Urinary bladder (tissue), 4 donors: ENCODE data around the gene CLTCL1. TPM values are rescaled to one million over a fixed set of nuclear protein-coding genes. Genes with fewer than 3 reads are reported as not detected.

Experiments
- DNase-seq: peaks from one replicate; pipeline ENCODE4 v3.0.0-alpha.2; 2015; ENCODE audit errors: extremely low spot score
- H3K27ac ChIP-seq: one replicate; pipeline ENCODE4 v1.5.1; 2013; ENCODE audit warnings: low read depth, mild to moderate bottlenecking, moderate library complexity
- H3K36me3 ChIP-seq: one replicate; pipeline ENCODE4 v1.6.1; 2013; ENCODE audit warnings: mild to moderate bottlenecking, moderate library complexity; ENCODE audit not compliant: insufficient read depth
- H3K4me1 ChIP-seq: one replicate; pipeline ENCODE4 v1.6.1; 2013; ENCODE audit warnings: mild to moderate bottlenecking, moderate library complexity; ENCODE audit not compliant: insufficient read depth
- H3K4me3 ChIP-seq: one replicate; pipeline ENCODE4 v1.5.1; 2013; ENCODE audit warnings: low read depth, low read length
- WGBS: extraction: QIAGEN DNeasy Blood & Tissue Kit; methylation state at CpG from one replicate; pipeline ENCODE4 v1.1.7; 2013; 5-methylcytosine and 5-hydroxymethylcytosine counted together
- polyA plus RNA-seq: library from polyadenylated mRNA; stranded (reverse); fragments of 200-250 nt; gene quantifications from one replicate; pipeline ENCODE4 v1.2.3, GENCODE V29; 2013
- total RNA-seq: library from RNA; depleted of rRNA; stranded (reverse); fragments of >200 nt; gene quantifications from one replicate; pipeline ENCODE4 v1.2.3, GENCODE V29; 2014
- donor health status: healthy with polysubstance abuse.
- donor health status: healthy.

The CLTCL1 gene
- total and polyA plus RNA-seq, 2 donors: 6.0 to 7.0 TPM

- Histone ChIP-seq H3K4me3 (no peak overlapping the region), H3K4me1 (no peaks in the 10 kb centered on the region), H3K36me3 (no peaks in the 10 kb centered on the region), H3K27ac (no peak overlapping the region)
- 88% methylated on average over 11 of the region's 11 CpGs for WGBS
- no peak for DNase-seq
These were observed 110.6 kb downstream of the CLTCL1 start for GRCh38 chr22:19180740-19181410.

- DNase-seq: no peak
- Histone ChIP-seq H3K36me3 (no peaks in the 10 kb centered on the region), H3K4me1 (no peaks in the 10 kb centered on the region), H3K27ac (no peak overlapping the region), H3K4me3 (no peak overlapping the region)
- WGBS: 90% methylated on average over 9 of the region's 9 CpGs
These were observed 111.3 kb downstream of the CLTCL1 start for GRCh38 chr22:19180234-19180633.

- 35% methylated on average over 15 of the region's 15 CpGs for WGBS
- Histone ChIP-seq H3K4me1 (no peaks in the 10 kb centered on the region), H3K27ac (no peak overlapping the region), H3K36me3 (no peaks in the 10 kb centered on the region), H3K4me3 (peak overlapping the region; percentile 75)
- peak; percentile 37 for DNase-seq
These were observed 111.9 kb downstream of the CLTCL1 start for GRCh38 chr22:19179497-19180048.

GRCh38 chr22:19178657-19179496, 112.6 kb downstream of the CLTCL1 start, which contains the start of gene SLC25A1:
TSS of gene SLC25A1 (minus strand) at chr22:19178736. CDS start at chr22:19178673, 63 bp downstream.
- Histone ChIP-seq H3K4me3 (peak within 1 kb of the TSS; percentile 75), H3K4me1 (no peaks in the 10 kb centered on the region)
- 1% methylated on average over 86 of the region's 86 CpGs for WGBS

GRCh38 chr22:19178065-19178656, 113.4 kb downstream of the CLTCL1 start:
- H3K4me3 ChIP-seq: peak overlapping the region; percentile 75
- no peak for DNase-seq
- no peaks in the 10 kb centered on the region for H3K4me1 ChIP-seq

More at GRCh38 chr22:19178657-19179496, 112.6 kb downstream of the CLTCL1 start, which contains the start of gene SLC25A1:
- H3K36me3 ChIP-seq: no peaks in the 10 kb centered on the region
- peak; percentile 23 for DNase-seq
- peak within 1 kb of the TSS; percentile 79 for H3K27ac ChIP-seq

GRCh38 chr22:19177164-19178064, 114.1 kb downstream of the CLTCL1 start:
- Histone ChIP-seq H3K4me1 (no peaks in the 10 kb centered on the region), H3K4me3 (peak overlapping the region; percentile 75), H3K36me3 (no peaks in the 10 kb centered on the region), H3K27ac (peak overlapping the region; percentile 79)
- WGBS: 26% methylated on average over 55 of the region's 55 CpGs
- no peak for DNase-seq

More at GRCh38 chr22:19178065-19178656, 113.4 kb downstream of the CLTCL1 start:
- peak overlapping the region; percentile 79 for H3K27ac ChIP-seq
- WGBS: under 1% methylated on average over 80 of the region's 80 CpGs
- no peaks in the 10 kb centered on the region for H3K36me3 ChIP-seq

- 82% methylated on average over 12 of the region's 12 CpGs for WGBS
- DNase-seq: no peak
- no peaks in the 10 kb centered on the region for H3K36me3 ChIP-seq
- no peak overlapping the region for H3K27ac ChIP-seq
- no peak overlapping the region for H3K4me3 ChIP-seq
- no peaks in the 10 kb centered on the region for H3K4me1 ChIP-seq
These were observed 114.8 kb downstream of the CLTCL1 start for GRCh38 chr22:19176732-19177131.

GRCh38 chr22:19176175-19176643, 115.3 kb downstream of the CLTCL1 start:
- no peaks in the 10 kb centered on the region for H3K4me1 ChIP-seq

GRCh38 chr22:19175602-19176174, 115.8 kb downstream of the CLTCL1 start:
- H3K4me1 ChIP-seq: no peaks in the 10 kb centered on the region
- no peak for DNase-seq
- H3K27ac ChIP-seq: no peak overlapping the region
- no peaks in the 10 kb centered on the region for H3K36me3 ChIP-seq
- no peak overlapping the region for H3K4me3 ChIP-seq
- WGBS: 76% methylated on average over 21 of the region's 21 CpGs

More at GRCh38 chr22:19176175-19176643, 115.3 kb downstream of the CLTCL1 start:
- no peak for DNase-seq
- H3K36me3 ChIP-seq: no peaks in the 10 kb centered on the region
- no peak overlapping the region for H3K4me3 ChIP-seq
- no peak overlapping the region for H3K27ac ChIP-seq
- 63% methylated on average over 12 of the region's 12 CpGs for WGBS

- H3K4me1 ChIP-seq: peaks cover 1% of the 10 kb centered on the region
- 72% methylated on average over 7 of the region's 7 CpGs for WGBS
- no peak overlapping the region for H3K27ac ChIP-seq
These were observed 116.4 kb downstream of the CLTCL1 start for GRCh38 chr22:19175026-19175601.

GRCh38 chr22:19174106-19175025, 117.2 kb downstream of the CLTCL1 start:
- H3K36me3 ChIP-seq: no peaks in the 10 kb centered on the region
- no peak overlapping the region for H3K4me3 ChIP-seq
- DNase-seq: no peak
- no peak overlapping the region for H3K27ac ChIP-seq
- WGBS: 48% methylated on average over 14 of the region's 14 CpGs
- peaks cover 1% of the 10 kb centered on the region for H3K4me1 ChIP-seq

More at GRCh38 chr22:19175026-19175601, 116.4 kb downstream of the CLTCL1 start:
- Histone ChIP-seq H3K4me3 (no peak overlapping the region), H3K36me3 (no peaks in the 10 kb centered on the region)
- no peak for DNase-seq
